Astrocyte (in vitro differentiated cells and primary cell): ENCODE data around the gene MYO1A.

Experiments used
- CTCF ChIP-seq: IDR thresholded peaks from 2 replicates; pipeline ENCODE4 v1.5.1; 2011; ENCODE audit warnings: low read depth, mild to moderate bottlenecking, inconsistent platforms, low read length, moderate library complexity; ENCODE audit not compliant: insufficient read depth
- EZH2 ChIP-seq: IDR thresholded peaks from 2 replicates; pipeline ENCODE4 v1.6.1; 2012; ENCODE audit warnings: mild to moderate bottlenecking, low read length, inconsistent platforms; ENCODE audit not compliant: insufficient read depth

- TF ChIP-seq CTCF (no peak), EZH2 (no peak)
These were observed 48.6 kb upstream of the MYO1A start for GRCh38 chr12:57098546-57098945.
